RCC 7860 (cell line): ENCODE data around the gene CLCN1.

Experiments
- DNase-seq: peaks from one replicate; pipeline ENCODE4 v3.0.0-alpha.2; 2015; ENCODE audit warnings: low spot score
- FAIRE-seq: peaks from 2 replicates; lab custom pipeline; 2012; peaks lifted over from hg19 to GRCh38; lab: Jason Lieb, UNC

CLCN1 gene

DNA sequence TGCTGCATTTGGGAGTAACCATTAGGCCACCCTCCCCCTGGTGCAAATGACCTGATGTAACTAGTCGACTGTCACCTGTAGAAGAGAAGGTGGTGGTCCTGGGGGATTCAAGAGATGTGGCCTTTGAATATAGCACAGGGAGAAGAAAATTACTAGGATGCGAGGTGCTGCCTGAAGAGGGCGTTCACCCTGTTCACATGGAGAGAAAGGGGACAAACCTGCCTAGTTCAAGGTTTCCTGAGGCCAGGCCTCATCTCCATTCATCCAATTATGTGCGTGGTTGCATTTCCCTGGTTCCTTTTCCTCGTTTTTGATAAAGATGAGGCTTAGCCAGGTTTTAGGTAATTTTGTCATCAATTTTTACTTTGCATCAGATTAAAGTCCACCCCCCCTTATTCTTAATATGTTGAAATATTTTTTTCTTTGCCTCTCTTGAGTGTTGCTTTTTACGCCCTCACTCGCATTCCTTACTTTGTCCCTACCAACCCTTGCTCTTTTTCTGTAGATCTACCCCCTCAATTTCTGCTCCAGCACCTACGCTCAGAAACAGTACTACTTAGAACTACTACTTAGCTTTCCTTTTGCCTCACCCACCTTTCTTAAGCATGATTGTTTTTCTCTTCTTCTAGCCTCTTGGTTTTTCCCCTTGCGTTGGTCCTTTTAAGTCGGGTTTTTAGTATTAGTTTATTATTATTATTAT lies 13.7 kb downstream of the CLCN1 start:
- FAIRE-seq (no peak), DNase-seq (no peak)

DNA sequence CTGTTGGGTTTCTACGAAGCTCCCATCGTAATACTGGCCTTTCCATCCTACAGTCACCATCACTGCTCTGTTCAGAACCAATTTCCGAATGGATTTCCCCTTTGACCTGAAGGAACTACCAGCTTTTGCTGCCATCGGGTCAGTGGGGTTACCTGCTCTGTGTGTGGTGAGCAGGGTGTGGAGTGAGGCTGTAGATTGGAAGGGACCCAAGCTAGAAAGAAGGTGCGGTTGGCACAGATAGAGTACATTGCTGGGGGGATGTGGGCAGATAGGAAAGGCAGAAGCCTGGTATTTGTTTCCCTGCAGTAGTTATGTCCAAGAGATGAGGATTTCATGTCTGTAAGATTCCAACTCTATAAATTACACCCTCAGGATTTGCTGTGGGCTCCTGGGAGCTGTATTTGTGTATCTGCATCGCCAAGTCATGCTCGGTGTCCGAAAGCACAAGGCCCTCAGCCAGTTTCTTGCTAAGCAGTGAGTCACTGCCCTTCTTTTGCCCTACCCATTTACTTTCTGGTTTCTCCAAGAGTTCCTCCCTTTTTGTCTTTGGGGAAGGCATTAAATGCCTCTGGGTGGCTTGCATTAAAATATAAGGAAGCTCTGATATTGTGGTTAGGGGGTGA lies 15.4 kb downstream of the CLCN1 start:
- DNase-seq = no peak
- FAIRE-seq = no peak

DNA sequence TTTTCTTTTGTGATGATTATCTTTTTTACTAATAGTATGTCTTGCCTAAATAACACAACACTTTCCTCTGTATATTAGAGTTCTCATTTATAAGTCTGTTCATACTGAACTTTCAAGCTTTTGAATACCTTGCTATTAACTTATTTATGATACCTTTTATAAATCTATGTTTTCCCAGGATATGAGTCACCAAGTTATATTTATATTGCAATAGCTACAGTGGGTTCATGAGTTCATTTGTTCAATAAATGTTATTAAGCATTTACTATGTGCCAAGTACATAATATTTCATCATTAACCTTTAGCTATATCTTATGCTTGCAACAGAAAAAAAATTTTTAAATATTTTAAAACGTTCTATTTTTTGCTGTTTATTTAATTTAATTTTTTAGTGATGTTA lies 18.3 kb downstream of the CLCN1 start:
- DNase-seq = no peak
- no peak for FAIRE-seq

DNA sequence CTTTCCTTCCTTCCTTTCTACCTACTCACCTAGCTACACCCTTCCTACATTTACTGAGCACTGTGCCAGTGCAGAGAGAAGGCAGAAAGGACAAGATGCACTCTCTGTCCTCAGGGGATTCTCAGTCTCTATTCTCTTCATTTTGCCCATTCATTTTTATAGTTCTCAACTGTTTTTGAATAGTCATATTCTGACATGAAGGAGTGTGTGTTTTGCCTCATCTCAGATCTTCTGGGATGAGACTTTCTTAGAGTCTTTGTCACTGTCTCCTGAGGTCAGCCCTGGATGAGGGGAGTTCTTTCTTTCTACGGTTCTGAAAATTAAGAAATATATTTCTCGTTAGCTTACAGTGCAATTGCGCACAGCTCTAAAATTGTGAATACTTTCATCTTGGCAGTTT lies 21.3 kb downstream of the CLCN1 start:
- no peak for DNase-seq
- no peak for FAIRE-seq

DNA sequence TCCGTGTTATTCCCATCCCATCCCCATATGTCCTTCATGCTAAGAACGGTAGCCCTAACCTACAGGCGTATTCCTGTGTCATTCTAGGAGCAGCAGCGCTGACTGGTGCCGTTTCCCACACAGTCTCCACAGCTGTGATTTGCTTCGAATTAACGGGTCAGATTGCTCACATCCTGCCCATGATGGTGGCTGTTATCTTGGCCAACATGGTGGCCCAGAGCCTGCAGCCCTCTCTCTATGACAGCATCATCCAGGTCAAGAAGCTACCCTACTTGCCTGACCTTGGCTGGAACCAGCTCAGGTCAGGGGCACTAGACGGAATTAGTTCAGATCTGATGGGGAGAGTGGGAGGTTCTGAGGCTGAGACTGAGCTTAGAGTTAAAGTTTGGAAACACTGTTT lies 25.9 kb downstream of the CLCN1 start:
- DNase-seq (no peak), FAIRE-seq (no peak)

DNA sequence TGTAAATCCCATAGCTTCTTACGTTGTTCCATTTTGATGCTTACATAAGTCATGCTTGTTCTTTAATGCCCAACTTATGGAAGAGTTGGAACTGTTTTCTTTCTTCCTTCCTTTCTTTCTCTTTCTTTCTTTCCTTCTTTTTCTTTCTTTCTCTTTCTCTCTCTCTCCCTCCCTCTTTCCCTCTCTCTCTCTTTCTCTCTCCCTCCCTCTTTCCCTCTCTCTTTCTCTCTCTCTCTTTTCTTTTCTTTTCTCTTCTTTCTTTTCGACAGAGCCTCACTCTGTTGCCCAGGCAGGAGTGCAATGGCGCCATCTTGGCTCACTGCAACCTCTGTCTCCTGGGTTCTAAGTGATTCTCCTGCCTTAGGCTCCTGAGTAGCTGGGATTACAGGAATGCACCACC lies 27.7 kb downstream of the CLCN1 start:
- FAIRE-seq (no peak), DNase-seq (no peak)

DNA sequence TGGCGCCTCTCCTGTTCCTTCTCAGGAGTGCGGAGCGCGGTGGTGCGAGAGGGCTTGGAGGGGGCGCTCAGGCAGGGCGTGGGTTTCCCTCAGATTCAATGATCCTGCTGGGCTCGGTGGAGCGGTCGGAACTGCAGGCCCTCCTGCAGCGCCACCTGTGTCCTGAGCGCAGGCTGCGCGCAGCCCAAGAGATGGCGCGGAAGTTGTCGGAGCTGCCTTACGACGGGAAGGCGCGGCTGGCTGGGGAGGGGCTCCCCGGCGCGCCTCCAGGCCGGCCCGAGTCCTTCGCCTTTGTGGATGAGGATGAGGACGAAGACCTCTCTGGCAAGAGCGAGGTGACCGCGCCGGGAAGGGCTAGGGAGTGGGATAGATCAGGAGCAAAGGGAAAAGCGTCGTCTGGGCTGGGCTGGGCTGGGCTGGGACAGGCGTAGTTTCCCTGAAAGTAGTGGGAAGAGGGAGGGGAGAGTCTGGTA lies 29.6 kb downstream of the CLCN1 start:
- DNase-seq = no peak
- no peak for FAIRE-seq

DNA sequence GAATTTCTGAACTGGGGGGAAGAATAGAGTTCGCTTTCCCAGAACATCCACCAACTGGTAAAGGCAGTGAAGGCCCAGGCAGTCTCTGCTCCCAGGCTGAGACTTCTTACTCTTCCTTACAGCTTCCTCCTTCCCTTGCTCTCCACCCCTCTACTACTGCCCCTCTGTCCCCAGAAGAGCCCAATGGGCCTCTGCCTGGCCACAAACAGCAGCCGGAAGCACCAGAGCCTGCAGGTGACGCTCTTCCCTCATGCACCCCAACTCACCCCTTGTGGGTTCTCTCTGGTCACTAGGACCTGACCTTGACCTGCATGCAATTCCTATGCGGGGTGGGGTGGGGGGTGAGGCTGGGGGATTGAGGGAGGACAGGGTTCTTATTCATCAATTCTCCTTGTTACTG lies 30.1 kb downstream of the CLCN1 start:
- DNase-seq = no peak

DNA sequence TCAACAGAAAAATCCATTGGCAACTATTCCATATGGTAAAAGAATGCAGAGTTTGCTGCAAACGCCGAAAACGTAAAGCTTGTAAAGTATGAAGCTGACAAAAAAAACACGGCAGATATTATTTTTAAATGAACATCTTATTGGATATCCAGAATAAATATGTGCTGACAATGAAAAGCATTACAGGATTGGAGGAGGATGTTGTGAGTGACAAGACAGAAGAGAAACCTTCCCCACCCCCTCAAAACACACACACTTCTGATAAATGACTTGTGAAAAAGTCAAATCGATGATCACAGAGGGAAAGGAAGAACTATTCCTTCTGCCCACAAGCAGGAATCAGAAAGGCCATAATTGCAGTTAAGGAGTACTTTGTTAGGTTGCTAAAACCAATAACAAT lies 32.0 kb downstream of the CLCN1 start:
- no peak for DNase-seq
- FAIRE-seq = no peak

More for the DNA sequence above, 30.1 kb downstream of the CLCN1 start:
- FAIRE-seq = no peak

DNA sequence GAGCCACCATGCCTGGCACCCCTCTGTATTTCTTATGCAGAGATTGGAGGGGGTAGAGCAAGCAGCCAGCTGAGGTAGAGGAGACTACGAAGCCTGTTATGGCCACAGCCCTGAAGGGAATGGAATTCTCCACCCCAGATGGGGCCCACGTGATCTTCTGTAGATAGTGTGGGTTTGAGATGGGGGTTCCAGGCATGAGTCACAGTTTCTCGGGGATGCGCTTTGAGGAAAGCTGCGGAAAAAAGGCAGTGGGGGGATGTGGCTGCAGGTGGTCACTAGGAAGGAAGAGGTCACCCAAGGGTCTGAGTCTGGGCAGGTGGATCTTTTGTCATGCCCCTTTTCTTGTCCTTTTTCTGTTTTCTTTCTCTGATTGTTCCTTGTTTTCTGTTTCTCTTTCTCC lies 35.1 kb downstream of the CLCN1 start:
- no peak for FAIRE-seq

DNA sequence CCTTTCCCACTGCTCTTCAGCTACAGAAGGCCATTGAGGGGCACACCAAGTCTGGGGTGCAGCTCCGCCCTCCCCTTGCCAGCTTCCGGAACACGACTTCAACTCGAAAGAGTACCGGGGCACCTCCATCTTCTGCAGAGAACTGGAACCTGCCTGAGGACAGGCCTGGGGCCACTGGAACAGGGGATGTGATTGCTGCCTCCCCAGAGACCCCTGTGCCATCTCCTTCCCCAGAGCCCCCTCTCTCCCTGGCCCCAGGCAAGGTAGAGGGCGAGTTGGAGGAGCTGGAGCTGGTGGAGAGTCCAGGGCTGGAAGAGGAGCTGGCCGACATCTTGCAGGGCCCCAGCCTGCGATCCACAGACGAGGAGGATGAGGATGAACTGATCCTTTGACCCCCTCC lies 35.7 kb downstream of the CLCN1 start:
- FAIRE-seq = no peak
- no peak for DNase-seq

More for the DNA sequence above, 35.1 kb downstream of the CLCN1 start:
- DNase-seq = no peak

DNA sequence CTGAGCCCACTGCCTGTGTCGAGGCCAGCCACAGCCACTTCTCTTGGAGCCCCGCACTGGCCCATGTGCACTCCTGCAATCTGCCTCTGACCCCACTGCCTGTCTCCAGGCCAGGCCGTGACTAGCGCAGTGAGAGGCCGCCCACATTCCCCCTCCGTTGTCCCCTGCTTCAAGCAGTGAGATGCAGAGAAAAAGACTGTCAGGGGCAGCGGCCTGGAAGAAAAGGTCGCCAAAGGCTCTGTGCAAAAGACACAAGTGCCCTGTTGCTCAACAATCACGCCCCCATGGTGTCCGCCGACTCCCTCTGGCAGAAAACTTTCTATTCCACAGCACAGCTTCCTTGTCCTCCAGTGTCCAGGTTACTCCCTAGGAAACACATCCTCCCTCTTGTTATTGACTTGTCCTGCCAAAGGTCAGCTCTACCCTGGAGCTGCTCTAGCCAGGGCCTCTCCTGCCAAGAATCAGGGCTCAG lies 36.7 kb downstream of the CLCN1 start:
- no peak for DNase-seq
- no peak for FAIRE-seq

DNA sequence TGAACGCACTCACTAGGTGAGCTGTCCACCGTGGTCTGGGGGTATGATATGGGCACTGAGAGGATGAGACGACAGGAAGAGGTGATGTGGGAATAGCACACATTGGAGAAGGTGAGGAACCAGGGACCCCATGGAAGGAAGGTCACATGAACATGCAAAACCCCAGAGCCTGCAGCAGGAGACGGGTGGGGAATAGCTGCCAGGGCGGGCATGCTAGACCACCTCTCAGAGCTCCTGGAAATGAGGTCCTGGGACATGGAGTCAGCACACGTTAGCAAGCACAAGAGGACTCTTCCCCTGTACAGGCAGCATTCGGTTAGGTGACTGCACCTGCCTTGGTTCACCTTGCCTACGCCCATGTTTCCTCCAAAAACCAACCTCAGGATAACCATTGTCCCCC lies 38.5 kb downstream of the CLCN1 start:
- FAIRE-seq (no peak), DNase-seq (no peak)

DNA sequence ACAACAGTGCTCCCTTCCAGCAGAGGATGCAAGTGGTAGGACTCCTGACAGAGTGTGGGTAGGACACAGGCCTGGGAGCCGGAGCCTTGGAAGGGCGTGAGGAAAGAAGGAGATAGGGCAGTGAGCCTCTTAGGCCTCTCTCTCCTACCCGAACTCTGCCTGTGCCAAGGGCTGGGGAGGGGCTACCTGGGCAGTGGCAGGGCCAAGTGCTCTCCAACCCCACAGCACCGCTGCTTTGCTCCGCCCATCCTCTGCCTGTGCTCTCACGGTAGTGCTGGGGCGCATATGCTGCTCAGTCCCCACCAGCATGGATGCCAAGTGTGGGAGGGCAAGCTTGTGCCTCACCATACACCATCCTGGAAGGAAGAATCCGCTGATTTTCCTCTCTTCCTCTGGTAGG lies 39.1 kb downstream of the CLCN1 start:
- DNase-seq (no peak), FAIRE-seq (no peak)

DNA sequence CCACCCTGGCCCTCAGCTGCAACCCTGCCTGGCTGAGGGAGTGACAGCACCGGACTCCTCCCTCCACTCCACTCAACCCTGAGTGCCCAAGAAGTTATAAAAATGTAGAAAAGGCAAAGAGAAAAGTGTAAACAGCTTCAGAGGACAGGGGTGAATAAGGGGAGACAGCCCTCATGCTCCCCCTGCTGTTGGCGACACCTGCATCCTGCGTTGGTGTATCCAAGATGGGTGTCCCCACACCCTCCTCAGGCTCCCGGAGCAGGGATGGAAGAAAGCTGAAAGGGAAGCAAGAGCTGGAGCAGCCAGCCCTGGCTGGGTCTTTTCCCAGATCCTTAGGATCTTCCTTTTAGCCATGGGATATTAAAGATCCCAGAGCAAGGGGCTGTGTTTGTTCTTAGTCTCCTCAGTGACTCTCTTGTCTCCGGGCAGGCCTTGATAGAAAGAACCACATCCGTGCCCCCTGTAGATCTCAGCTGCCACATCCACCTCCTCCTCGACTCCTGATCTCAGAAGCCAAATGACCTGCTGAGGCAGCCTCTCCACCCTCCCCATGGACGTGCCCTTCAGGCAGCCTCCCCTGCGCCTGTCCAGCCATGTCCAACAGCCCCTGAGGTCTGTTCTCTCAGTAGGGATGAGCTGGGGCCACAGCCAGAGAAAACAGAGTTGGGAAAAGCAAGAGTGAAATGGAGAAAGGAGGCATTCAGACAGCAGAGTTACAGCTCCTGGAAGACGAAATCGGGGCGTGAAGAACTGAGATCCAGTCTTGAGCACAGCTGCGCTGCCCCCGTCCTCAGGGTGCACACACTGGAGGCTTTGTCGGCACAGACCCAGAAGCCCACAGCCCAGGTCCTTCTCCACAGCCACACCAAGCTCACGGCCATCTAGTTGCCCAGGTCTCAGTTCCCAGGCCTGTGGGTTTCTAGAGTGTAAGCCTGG lies 39.8 kb downstream of the CLCN1 start:
- DNase-seq = no peak
- no peak for FAIRE-seq

DNA sequence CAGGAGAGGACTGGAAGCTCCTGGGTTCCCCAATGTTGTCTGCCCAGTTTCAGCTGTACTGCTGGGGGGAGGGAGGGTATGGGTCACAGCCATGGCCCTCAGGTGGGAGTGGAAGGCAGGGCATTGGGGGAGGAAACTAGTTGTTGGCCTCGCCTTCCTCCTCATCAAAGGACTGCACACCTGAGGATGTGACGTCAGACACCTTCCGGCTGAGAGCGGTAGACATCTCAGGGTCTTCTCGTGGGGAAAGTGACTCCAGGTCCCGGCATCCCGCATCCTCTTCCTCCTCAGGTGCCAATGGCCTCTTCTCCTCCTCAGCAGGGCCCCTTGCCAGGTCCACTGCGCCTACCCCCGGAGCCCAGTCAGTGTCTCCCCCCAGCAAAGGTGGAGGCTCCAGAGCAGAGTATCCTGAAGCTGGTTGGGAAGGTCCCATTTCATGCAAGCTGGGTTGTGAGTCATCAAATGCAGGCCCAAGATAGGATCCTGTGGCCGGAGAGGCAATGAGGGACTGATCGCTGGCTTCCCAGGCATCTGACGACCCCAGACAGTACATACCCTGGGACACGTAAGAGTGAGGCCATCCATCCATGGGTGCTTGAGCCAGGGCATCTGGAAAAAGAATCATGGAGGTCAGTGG lies 40.6 kb downstream of the CLCN1 start:
- FAIRE-seq = no peak

DNA sequence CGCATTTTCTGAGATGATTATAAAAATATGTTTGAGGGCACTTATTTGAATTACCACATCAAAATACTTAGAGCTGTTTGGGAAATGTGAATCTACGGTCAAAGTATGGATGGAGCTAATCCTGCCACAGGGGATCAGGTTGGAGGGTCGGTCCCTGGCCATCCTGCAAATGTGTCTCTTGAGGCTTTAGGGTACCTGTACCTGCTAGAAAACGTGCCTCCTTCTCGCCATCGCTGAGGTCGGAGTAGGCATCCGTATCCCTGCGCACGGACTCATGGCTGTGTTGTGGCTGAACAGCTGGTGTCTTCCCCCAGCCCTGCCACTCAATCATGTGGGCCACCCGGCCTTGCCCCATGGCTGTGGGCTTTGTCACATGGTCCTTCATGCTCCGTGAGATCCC lies 42.7 kb downstream of the CLCN1 start:
- DNase-seq = no peak
- no peak for FAIRE-seq

More for the DNA sequence above, 40.6 kb downstream of the CLCN1 start:
- DNase-seq = no peak

DNA sequence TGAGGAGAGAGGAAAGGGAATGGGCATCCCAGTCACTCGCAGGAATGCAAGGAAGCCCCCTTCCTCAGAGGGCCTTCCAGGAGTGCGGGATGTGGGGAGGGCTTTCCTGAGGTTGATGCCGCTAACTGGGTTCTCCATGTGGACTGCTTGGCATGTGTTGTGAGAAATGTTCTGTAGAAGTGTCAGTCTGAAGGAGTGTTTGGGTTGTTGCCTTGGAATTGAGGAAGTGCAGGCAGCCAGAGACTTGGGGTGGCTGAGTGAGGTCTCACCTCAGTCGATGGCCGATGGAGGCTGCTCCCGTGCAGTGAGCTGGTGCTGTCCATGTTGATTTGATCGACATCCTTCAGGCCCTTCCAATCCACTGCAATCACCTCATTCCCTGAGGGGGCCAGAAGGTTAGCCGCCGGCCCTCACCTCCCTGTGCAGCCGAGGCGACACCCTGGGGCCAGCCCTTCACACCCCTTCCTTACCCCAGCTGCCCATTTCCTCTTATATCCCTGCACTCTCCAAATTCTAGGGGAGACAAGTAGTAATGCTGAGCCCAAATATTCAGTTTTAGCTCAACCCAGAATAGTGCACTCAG lies 44.0 kb downstream of the CLCN1 start:
- DNase-seq (no peak), FAIRE-seq (no peak)

DNA sequence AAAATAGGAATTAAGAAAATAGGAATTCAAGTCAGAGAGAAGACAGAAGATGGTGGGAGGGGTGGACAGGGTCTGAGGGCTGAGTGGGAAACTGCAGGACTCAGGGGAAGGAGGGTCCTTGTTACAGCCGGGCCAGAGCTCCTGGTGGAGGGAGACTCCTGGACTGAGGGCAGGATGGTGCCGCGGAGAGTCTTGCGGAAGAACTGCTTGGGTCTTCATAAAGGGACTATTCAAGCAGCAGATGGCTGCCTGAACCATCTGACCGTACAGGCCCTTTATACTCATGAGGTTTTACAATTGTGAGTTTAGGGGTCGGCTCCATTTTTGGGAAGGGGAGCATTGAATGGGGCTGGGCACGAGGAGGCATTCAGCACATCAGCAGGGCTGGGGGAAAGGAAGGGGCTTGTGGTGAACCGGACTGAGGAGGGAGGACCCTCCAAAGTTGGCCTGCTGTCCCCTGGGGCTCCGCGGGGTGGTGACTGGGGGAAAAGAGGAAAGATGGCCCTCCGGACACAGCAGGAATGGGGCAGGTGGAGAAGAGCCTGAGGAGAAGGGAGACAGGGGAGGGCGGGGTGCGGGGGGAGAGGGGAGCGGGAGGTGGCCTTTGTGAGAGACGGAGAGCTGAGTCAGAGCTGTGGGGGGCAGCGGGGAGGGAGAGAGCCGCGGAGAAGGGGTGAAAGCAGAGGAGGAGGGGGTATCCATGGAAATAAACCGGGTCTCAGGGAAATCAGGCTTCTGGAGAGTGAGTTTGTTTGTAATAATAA lies 45.1 kb downstream of the CLCN1 start:
- no peak for FAIRE-seq
- no peak for DNase-seq

DNA sequence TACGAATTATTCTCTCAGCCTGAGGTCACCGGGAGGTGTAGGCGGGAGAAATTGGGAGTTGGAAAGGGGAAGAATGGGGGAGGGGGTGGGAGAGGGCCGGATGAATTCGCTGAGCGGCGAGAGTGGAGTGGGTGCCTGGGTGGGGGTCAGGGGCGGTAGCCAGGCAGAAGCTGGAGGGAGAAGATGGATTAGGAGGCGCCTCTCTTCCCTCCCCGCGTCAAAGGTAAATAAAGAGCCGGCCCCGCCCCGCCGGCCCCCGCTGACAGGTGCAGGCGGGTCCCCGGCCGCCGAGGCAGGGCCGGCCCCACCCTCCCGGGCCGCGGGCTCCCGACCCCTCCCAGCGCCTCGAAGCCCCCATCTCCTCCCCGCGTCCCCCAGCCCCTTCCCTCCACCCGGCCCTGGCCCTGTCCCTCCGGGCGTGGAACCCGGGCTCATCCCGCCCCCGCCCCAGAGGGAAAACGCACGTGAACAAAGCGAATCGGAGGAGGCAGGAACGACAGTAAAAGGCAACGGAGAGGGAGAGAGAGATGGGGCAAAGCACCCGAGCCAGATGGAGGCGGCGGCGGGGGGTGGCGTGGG lies 45.7 kb downstream of the CLCN1 start:
- DNase-seq (no peak), FAIRE-seq (no peak)
